K562 (cell line): ENCODE data around the gene ANKS4B. TPM values are rescaled to one million over a fixed set of nuclear protein-coding genes. Genes with fewer than 3 reads are reported as not detected.

Experiments used
- ARID4B ChIP-seq: sonication (generic); formaldehyde crosslinking; IDR thresholded peaks from 2 replicates; pipeline ENCODE4 v1.8.0; 2022; ENCODE audit warnings: mild to moderate bottlenecking, missing genetic modification reagents
- BRF1 ChIP-seq: IDR thresholded peaks from 3 replicates; pipeline ENCODE4 v1.6.1; 2011; ENCODE audit warnings: borderline replicate concordance, mild to moderate bottlenecking; ENCODE audit not compliant: insufficient read length; ENCODE audit errors: extremely low read depth
- CEBPZ ChIP-seq: fragments of 150-350 bp; IDR thresholded peaks from 2 replicates; pipeline ENCODE4 v1.6.1; 2014; ENCODE audit warnings: low read depth, mild to moderate bottlenecking, low read length, borderline replicate concordance
- EGR1 ChIP-seq: fragments of 450-650 bp; conservative IDR thresholded peaks from 2 replicates; pipeline ENCODE4 v1.6.1; 2017; ENCODE audit warnings: mild to moderate bottlenecking
- GMEB1 ChIP-seq: fragments of 250-450 bp; sonication (Bioruptor Pico); IDR thresholded peaks from 2 replicates; pipeline ENCODE4 v1.4.0; 2020; ENCODE audit warnings: mild to moderate bottlenecking
- HNRNPK ChIP-seq: fragments of 200-400 bp; formaldehyde crosslinking; IDR thresholded peaks from one replicate; pipeline ENCODE4 v1.6.1; 2018; ENCODE audit warnings: mild to moderate bottlenecking, low read depth, low read length; ENCODE audit not compliant: poor library complexity, severe bottlenecking
- MIER1 ChIP-seq: fragments of 450-650 bp; IDR thresholded peaks from 2 replicates; pipeline ENCODE4 v1.6.1; 2016; ENCODE audit warnings: antibody characterized with exemption, mild to moderate bottlenecking, low read depth
- MLLT1 ChIP-seq, 2 experiments: fragments of 450-650 bp; IDR thresholded peaks; 2 replicates each; pipeline ENCODE4 v1.6.1; 2016
- PML ChIP-seq: IDR thresholded peaks from 2 replicates; pipeline ENCODE4 v1.6.1; 2012; ENCODE audit warnings: low read length, inconsistent platforms
- SAP30 ChIP-seq: fragments of 200-600 bp; sonication (generic); IDR thresholded peaks from 2 replicates; pipeline ENCODE4 v1.6.1; 2012; ENCODE audit warnings: borderline replicate concordance, low read depth, mild to moderate bottlenecking, moderate library complexity, low read length, control low read depth, inconsistent platforms; ENCODE audit not compliant: insufficient read depth, poor library complexity, severe bottlenecking
- SOX6 ChIP-seq: fragments of 450-650 bp; IDR thresholded peaks from 2 replicates; pipeline ENCODE4 v1.6.1; 2014; ENCODE audit warnings: mild to moderate bottlenecking
- TAF1 ChIP-seq: IDR thresholded peaks from 2 replicates; pipeline ENCODE4 v1.6.1; 2011; ENCODE audit warnings: mild to moderate bottlenecking, low read length, moderate library complexity; ENCODE audit not compliant: insufficient read depth, control insufficient read depth, severe bottlenecking; ENCODE audit errors: extremely low read depth
- YBX1 ChIP-seq: fragments of 450-650 bp; IDR thresholded peaks from 2 replicates; pipeline ENCODE4 v1.7.1; 2016; ENCODE audit warnings: mild to moderate bottlenecking
- polyA plus RNA-seq, 8 experiments: library from polyadenylated mRNA; depleted of rRNA in 4 of 8; stranded (reverse) in 5 of 8; unstranded in 3 of 8; fragments of >200 nt; fragmentation: Nextera tagmentation in 2 of 8; fragmentation: Illumina TruSeq in 1 of 8; extraction: Ambion mirVana in 2 of 8; extraction: Trizol in 1 of 8; gene quantifications; 2 replicates each; pipeline versions ENCODE4 v1.2.1 to v1.2.3, GENCODE V29; 2011 to 2014; ENCODE audit warnings: inconsistent platforms in 1 of 8, missing spikeins in 1 of 8
- total RNA-seq, 7 experiments: library from RNA; depleted of rRNA in 6 of 7; stranded (reverse); fragments of >200 nt in 6 of 7; fragmentation: Illumina TruSeq in 2 of 7; extraction: Trizol in 2 of 7; gene quantifications; 2 replicates each; pipeline versions ENCODE4 v1.2.1 to v1.2.3, GENCODE V29; 2011 to 2021; ENCODE audit warnings: low replicate concordance in 1 of 7

Gene ANKS4B
- total and polyA plus RNA-seq, 9 of the 15 experiments (the other 6 are each of a cell fraction or from before 2014, with no cell fraction given), result not detected

GRCh38 chr16:21260870-21261791, 27.6 kb downstream of the ANKS4B start (continued):
- no peak for TF ChIP-seq ARID4B
- TF ChIP-seq SAP30, result no peak
- TF ChIP-seq PML, result peak; percentile 97
- TF ChIP-seq SOX6, result peak; percentile 94
- 0 out of 2 replicates have a peak, but pooled peaks have one; percentile 24 for TF ChIP-seq MIER1
- TF ChIP-seq CEBPZ, result no peak
- TF ChIP-seq EGR1, result no peak
- TF ChIP-seq BRF1, result no peak
- no peak for TF ChIP-seq YBX1
- no peak for TF ChIP-seq GMEB1 (CRISPR knock-in tag)
- peak; percentile 37 for TF ChIP-seq TAF1
- TF ChIP-seq MLLT1 (IDR thresholded peaks at IDR 0.05), result no peak
- TF ChIP-seq HNRNPK, result no peak
